Fibroblast of lung (primary cell): ENCODE data around the gene DOCK3.

Source experiments
- EZH2 ChIP-seq: IDR thresholded peaks from 2 replicates; pipeline ENCODE4 v1.5.1; 2012; ENCODE audit warnings: low read length, control low read depth, mild to moderate bottlenecking; ENCODE audit errors: missing control alignments
- TF ChIP-seq, protein P1 (sequence below), 2 donors: IDR thresholded peaks in 1 of 2; conservative IDR thresholded peaks in 1 of 2; 1 replicate in 1 of 2; 2 replicates in 1 of 2; pipeline ENCODE4 v1.5.1; 2011 to 2012; ENCODE audit warnings: low read length in 2 of 2, control low read depth in 1 of 2, inconsistent platforms in 1 of 2, low read depth in 1 of 2, mild to moderate bottlenecking in 1 of 2

DNA sequence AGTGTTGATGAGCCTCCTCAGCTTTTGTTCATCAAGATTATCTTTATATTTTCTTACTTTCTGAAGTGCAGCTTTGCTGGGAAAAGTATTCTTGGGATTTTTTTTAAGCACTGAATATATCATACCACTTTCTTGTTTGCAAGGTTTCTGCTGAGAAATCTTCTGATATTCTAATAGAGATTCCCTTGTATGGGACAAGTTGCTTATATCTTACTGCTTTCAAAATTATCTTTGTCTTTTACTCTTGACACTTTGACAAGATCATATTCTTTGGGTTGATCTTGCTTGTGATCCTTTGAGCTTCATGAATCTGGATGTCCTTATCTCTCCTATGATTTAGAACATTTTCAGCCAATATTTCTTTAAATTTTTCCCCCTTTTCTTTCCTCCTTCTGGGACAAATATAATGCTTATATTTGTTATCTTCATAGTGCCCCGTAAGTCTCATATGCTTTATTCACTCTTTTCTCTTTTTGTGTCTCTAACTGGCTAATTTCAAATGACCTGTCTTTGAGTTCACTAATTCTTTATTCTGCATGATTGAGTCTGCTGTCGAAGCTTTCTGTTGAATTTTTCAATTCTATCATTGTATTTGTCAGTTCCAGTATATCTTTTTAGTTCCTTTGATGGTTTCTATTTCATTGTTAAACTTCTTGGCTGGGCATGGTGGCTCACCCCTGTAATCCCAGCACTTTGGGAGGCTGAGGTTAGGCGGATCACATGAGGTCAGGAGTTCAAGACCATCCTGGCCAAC, 499.0 kb downstream of the DOCK3 start:
- TF ChIP-seq, protein P1, sequence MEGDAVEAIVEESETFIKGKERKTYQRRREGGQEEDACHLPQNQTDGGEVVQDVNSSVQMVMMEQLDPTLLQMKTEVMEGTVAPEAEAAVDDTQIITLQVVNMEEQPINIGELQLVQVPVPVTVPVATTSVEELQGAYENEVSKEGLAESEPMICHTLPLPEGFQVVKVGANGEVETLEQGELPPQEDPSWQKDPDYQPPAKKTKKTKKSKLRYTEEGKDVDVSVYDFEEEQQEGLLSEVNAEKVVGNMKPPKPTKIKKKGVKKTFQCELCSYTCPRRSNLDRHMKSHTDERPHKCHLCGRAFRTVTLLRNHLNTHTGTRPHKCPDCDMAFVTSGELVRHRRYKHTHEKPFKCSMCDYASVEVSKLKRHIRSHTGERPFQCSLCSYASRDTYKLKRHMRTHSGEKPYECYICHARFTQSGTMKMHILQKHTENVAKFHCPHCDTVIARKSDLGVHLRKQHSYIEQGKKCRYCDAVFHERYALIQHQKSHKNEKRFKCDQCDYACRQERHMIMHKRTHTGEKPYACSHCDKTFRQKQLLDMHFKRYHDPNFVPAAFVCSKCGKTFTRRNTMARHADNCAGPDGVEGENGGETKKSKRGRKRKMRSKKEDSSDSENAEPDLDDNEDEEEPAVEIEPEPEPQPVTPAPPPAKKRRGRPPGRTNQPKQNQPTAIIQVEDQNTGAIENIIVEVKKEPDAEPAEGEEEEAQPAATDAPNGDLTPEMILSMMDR (conservative IDR thresholded peaks at IDR 0.05 in 1 of 2, IDR thresholded peaks at IDR 0.05 in 1 of 2; ENCODE audit: low read depth in 1 of 2, low read length in 2 of 2) = no peak
- no peak for TF ChIP-seq EZH2
